Erythroblast (primary cell): ENCODE results near the gene YLPM1.

Experiments
- GATA1 ChIP-seq: IDR thresholded peaks from 2 replicates; pipeline ENCODE4 v1.6.1; 2011; ENCODE audit warnings: low read depth, mild to moderate bottlenecking, control low read depth, low read length, moderate library complexity
- POLR2A ChIP-seq: IDR thresholded peaks from 2 replicates; pipeline ENCODE4 v1.6.1; 2011; ENCODE audit warnings: mild to moderate bottlenecking, low read length

- TF ChIP-seq POLR2A (no peak), GATA1 (no peak)
These were observed 30.5 kb downstream of the YLPM1 start for GRCh38 chr14:74793506-74794155.
